ENCODE results near the gene ATP7B. TPM values are rescaled to one million over a fixed set of nuclear protein-coding genes. Genes with fewer than 3 reads are reported as not detected.

The ATP7B gene
- total RNA-seq, 1 donor from 2014 or later = 12.3 TPM

- H3K9me3 ChIP-seq (ENCODE audit: insufficient read depth, low read depth, low read length) = no peaks in the 10 kb centered on the region
- no peak for DNase-seq (ENCODE audit: low read depth)
- no peaks in the 10 kb centered on the region for H4K20me1 ChIP-seq (ENCODE audit: insufficient read depth, low read length)
- H3K9me3 Mint-ChIP-seq (ENCODE audit: unreplicated experiment) = peaks cover 3% of the 10 kb centered on the region
- peaks cover 8% of the 10 kb centered on the region for H3K27me3 ChIP-seq (ENCODE audit: insufficient read depth, low read length)
- TF ChIP-seq CTCF (IDR thresholded peaks at IDR 0.05; ENCODE audit: insufficient read depth, low read depth, low read length) (no peak), EZH2 (IDR thresholded peaks at IDR 0.05; ENCODE audit: insufficient read depth, low read length) (no peak)
- peaks cover 4% of the 10 kb centered on the region for H3K4me1 Mint-ChIP-seq (ENCODE audit: low read depth, unreplicated experiment)
- H3K4me2 ChIP-seq (ENCODE audit: low read length) = no peak overlapping the region
- H2AFZ ChIP-seq (ENCODE audit: low read depth, low read length) = no peak overlapping the region
- H3K9ac ChIP-seq (ENCODE audit: low read length) = no peak overlapping the region
- no peak overlapping the region for H3K27ac ChIP-seq (ENCODE audit: low read depth, low read length)
- H3K4me3 Mint-ChIP-seq (ENCODE audit: unreplicated experiment) = no peak overlapping the region
- no peaks in the 10 kb centered on the region for H3K36me3 Mint-ChIP-seq (ENCODE audit: low read depth, unreplicated experiment)
- no peaks in the 10 kb centered on the region for H3K4me1 ChIP-seq (ENCODE audit: insufficient read depth, low read length)
- no peak for FAIRE-seq
- H3K4me3 ChIP-seq (ENCODE audit: insufficient read depth, low read depth, low read length) = no peak overlapping the region
- H3K79me2 ChIP-seq (ENCODE audit: insufficient read depth, low read length) = no peaks in the 10 kb centered on the region
- peaks cover 6% of the 10 kb centered on the region for H3K27me3 Mint-ChIP-seq (ENCODE audit: low read depth, unreplicated experiment)
- no peak overlapping the region for H3K27ac Mint-ChIP-seq (ENCODE audit: unreplicated experiment)
- H3K36me3 ChIP-seq (ENCODE audit: insufficient read depth, low read length) = no peaks in the 10 kb centered on the region
These were observed 118.6 kb downstream of the ATP7B start for GRCh38 chr13:51892657-51893056.

GRCh38 chr13:51887468-51887867 is 123.8 kb downstream of the ATP7B start:
- no peak overlapping the region for H3K27ac ChIP-seq (ENCODE audit: low read depth, low read length)
- H3K9me3 ChIP-seq (ENCODE audit: insufficient read depth, low read depth, low read length) = no peaks in the 10 kb centered on the region
- Mint-ChIP-seq H3K9me3 (ENCODE audit: unreplicated experiment) (peaks cover 6% of the 10 kb centered on the region), H3K4me3 (ENCODE audit: unreplicated experiment) (no peak overlapping the region), H3K27ac (ENCODE audit: unreplicated experiment) (no peak overlapping the region), H3K36me3 (ENCODE audit: low read depth, unreplicated experiment) (no peaks in the 10 kb centered on the region), H3K27me3 (ENCODE audit: low read depth, unreplicated experiment) (peaks cover 6% of the 10 kb centered on the region), H3K4me1 (ENCODE audit: low read depth, unreplicated experiment) (peaks cover 6% of the 10 kb centered on the region)
- no peaks in the 10 kb centered on the region for H3K4me1 ChIP-seq (ENCODE audit: insufficient read depth, low read length)
- H4K20me1 ChIP-seq (ENCODE audit: insufficient read depth, low read length) = no peaks in the 10 kb centered on the region
- H3K9ac ChIP-seq (ENCODE audit: low read length) = no peak overlapping the region
- no peaks in the 10 kb centered on the region for H3K27me3 ChIP-seq (ENCODE audit: insufficient read depth, low read length)
- FAIRE-seq (no peak), DNase-seq (ENCODE audit: low read depth) (no peak)
- H3K79me2 ChIP-seq (ENCODE audit: insufficient read depth, low read length) = no peaks in the 10 kb centered on the region
- no peak overlapping the region for H2AFZ ChIP-seq (ENCODE audit: low read depth, low read length)
- no peak for TF ChIP-seq CTCF (IDR thresholded peaks at IDR 0.05; ENCODE audit: insufficient read depth, low read depth, low read length)
- no peak for TF ChIP-seq EZH2 (IDR thresholded peaks at IDR 0.05; ENCODE audit: insufficient read depth, low read length)
- H3K4me2 ChIP-seq (ENCODE audit: low read length) = no peak overlapping the region
- no peaks in the 10 kb centered on the region for H3K36me3 ChIP-seq (ENCODE audit: insufficient read depth, low read length)
- H3K4me3 ChIP-seq (ENCODE audit: insufficient read depth, low read depth, low read length) = no peak overlapping the region

- H3K4me3 ChIP-seq (ENCODE audit: insufficient read depth, low read depth, low read length) = no peak overlapping the region
- H3K79me2 ChIP-seq (ENCODE audit: insufficient read depth, low read length) = no peaks in the 10 kb centered on the region
- H3K4me1 Mint-ChIP-seq (ENCODE audit: low read depth, unreplicated experiment) = peaks cover 6% of the 10 kb centered on the region
- no peaks in the 10 kb centered on the region for H3K36me3 ChIP-seq (ENCODE audit: insufficient read depth, low read length)
- H3K4me3 Mint-ChIP-seq (ENCODE audit: unreplicated experiment) = no peak overlapping the region
- FAIRE-seq (no peak), DNase-seq (ENCODE audit: low read depth) (no peak)
- no peaks in the 10 kb centered on the region for H3K9me3 ChIP-seq (ENCODE audit: insufficient read depth, low read depth, low read length)
- no peak overlapping the region for H3K4me2 ChIP-seq (ENCODE audit: low read length)
- H4K20me1 ChIP-seq (ENCODE audit: insufficient read depth, low read length) = no peaks in the 10 kb centered on the region
- no peaks in the 10 kb centered on the region for H3K4me1 ChIP-seq (ENCODE audit: insufficient read depth, low read length)
- H3K27ac Mint-ChIP-seq (ENCODE audit: unreplicated experiment) = no peak overlapping the region
- H3K27ac ChIP-seq (ENCODE audit: low read depth, low read length) = no peak overlapping the region
- H3K9me3 Mint-ChIP-seq (ENCODE audit: unreplicated experiment) = peaks cover 4% of the 10 kb centered on the region
- H3K9ac ChIP-seq (ENCODE audit: low read length) = no peak overlapping the region
- no peak overlapping the region for H2AFZ ChIP-seq (ENCODE audit: low read depth, low read length)
- H3K36me3 Mint-ChIP-seq (ENCODE audit: low read depth, unreplicated experiment) = no peaks in the 10 kb centered on the region
- no peaks in the 10 kb centered on the region for H3K27me3 ChIP-seq (ENCODE audit: insufficient read depth, low read length)
- no peak for TF ChIP-seq EZH2 (IDR thresholded peaks at IDR 0.05; ENCODE audit: insufficient read depth, low read length)
- no peaks in the 10 kb centered on the region for H3K27me3 Mint-ChIP-seq (ENCODE audit: low read depth, unreplicated experiment)
These were observed 125.6 kb downstream of the ATP7B start for GRCh38 chr13:51885651-51886050.

Data from astrocyte (in vitro differentiated cells and primary cell).